ENCODE measurements around the gene LPAR5.

Gene LPAR5

GRCh38 chr12:6613776-6614512, 21.8 kb downstream of the LPAR5 start (continued):
- TF ChIP-seq BCL11A (tag by site-specific recombination; IDR thresholded peaks at IDR 0.05; ENCODE audit: low read depth), result peak; percentile 71; the same call in 1 of the 2 replicates
- no peak for TF ChIP-seq ZNF785 (tag by site-specific recombination; IDR thresholded peaks at IDR 0.05)
- peak; percentile 79 for TF ChIP-seq WT1 (tag by site-specific recombination; IDR thresholded peaks at IDR 0.05)
- TF ChIP-seq PRDM10 (tag by site-specific recombination; IDR thresholded peaks at IDR 0.05), result peak; percentile 77
- TF ChIP-seq GLIS2 (tag by site-specific recombination; IDR thresholded peaks at IDR 0.05), result peak; percentile 98
- peak; percentile 18; the same call in 1 of the 2 replicates for TF ChIP-seq ZFHX2 (tag by site-specific recombination; conservative IDR thresholded peaks at IDR 0.05)
- TF ChIP-seq KLF17 (tag by site-specific recombination; IDR thresholded peaks at IDR 0.05), result peak; percentile 60; the same call in 1 of the 2 replicates
- peak; percentile 92 for TF ChIP-seq GLIS1 (tag by site-specific recombination; IDR thresholded peaks at IDR 0.05)
- no peak for TF ChIP-seq ZNF449 (tag by site-specific recombination; IDR thresholded peaks at IDR 0.05)
- peak; percentile 44; the same call in 1 of the 2 replicates for TF ChIP-seq ZNF580 (tag by site-specific recombination; IDR thresholded peaks at IDR 0.05)
- peak; percentile 14; the same call in 1 of the 2 replicates for TF ChIP-seq ZNF639 (tag by site-specific recombination; IDR thresholded peaks at IDR 0.05)
- peak; percentile 97 for TF ChIP-seq ZNF692 (tag by site-specific recombination; IDR thresholded peaks at IDR 0.05)
- no peak for TF ChIP-seq ZNF169 (tag by site-specific recombination; IDR thresholded peaks at IDR 0.05)
- TF ChIP-seq ZNF335 (tag by site-specific recombination; conservative IDR thresholded peaks at IDR 0.05), result peak; percentile 66; the same call in 1 of the 2 replicates
- TF ChIP-seq KLF9 (tag by site-specific recombination; IDR thresholded peaks at IDR 0.05; ENCODE audit: low read depth), result peak; percentile 36; the same call in 1 of the 2 replicates
- peak; percentile 80; the same call in 1 of the 2 replicates for TF ChIP-seq ZBTB48 (tag by site-specific recombination; IDR thresholded peaks at IDR 0.05)
- no peak for TF ChIP-seq ZNF37A (tag by site-specific recombination; IDR thresholded peaks at IDR 0.05)
- peak; percentile 20; the same call in 1 of the 2 replicates for TF ChIP-seq ZSCAN23 (tag by site-specific recombination; IDR thresholded peaks at IDR 0.05)
- peak; percentile 94 for TF ChIP-seq ZNF600 (tag by site-specific recombination; IDR thresholded peaks at IDR 0.05)
- TF ChIP-seq ZNF645 (tag by site-specific recombination; IDR thresholded peaks at IDR 0.05), result no peak
- TF ChIP-seq ZNF24 (tag by site-specific recombination; IDR thresholded peaks at IDR 0.05), result peak; percentile 69
- no peak; the same call in 1 of the 2 replicates for TF ChIP-seq MYNN (tag by site-specific recombination; IDR thresholded peaks at IDR 0.05; ENCODE audit: borderline replicate concordance)
- no peak for TF ChIP-seq ZNF133 (tag by site-specific recombination; IDR thresholded peaks at IDR 0.05)
- TF ChIP-seq HOXA7 (CRISPR knock-in tag; IDR thresholded peaks at IDR 0.05; ENCODE audit: borderline replicate concordance), result no peak
- peak; percentile 91 for TF ChIP-seq KLF7 (tag by site-specific recombination; IDR thresholded peaks at IDR 0.05; ENCODE audit: borderline replicate concordance)
- TF ChIP-seq ZNF398 (tag by site-specific recombination; IDR thresholded peaks at IDR 0.05), result peak; percentile 100
- peak; percentile 95 for TF ChIP-seq ZNF223 (tag by site-specific recombination; IDR thresholded peaks at IDR 0.05)
